IMR-90 (cell line): ENCODE results near the gene NR1H4. TPM values are rescaled to one million over a fixed set of nuclear protein-coding genes. Genes with fewer than 3 reads are reported as not detected.

Experiments
- ATAC-seq: fragments of 200-7000 bp; cut with Tn5 transposase; 2 replicates; pipeline ENCODE4 v1.9.1; 2020; ENCODE audit warnings: low read depth, mild to moderate bottlenecking, moderate library complexity
- BruUV-seq: library from RNA; stranded (reverse); fragments of 400-500 nt; replicated peaks from 2 replicates; lab custom pipeline; 2021; lab: Mats Ljungman, UMichigan
- CTCF ChIA-PET: fragments of 300-600 bp; formaldehyde crosslinking; extraction: SDS; loops from one replicate; lab custom pipeline; 2021; ENCODE audit warnings: antibody characterized with exemption; lab: Yijun Ruan, JAX
- POLR2A ChIA-PET: fragments of 300-600 bp; sonication (Branson Sonifier 250); formaldehyde crosslinking; loops from one replicate; lab custom pipeline; 2022; ENCODE audit warnings: antibody characterized with exemption; ENCODE audit not compliant: unreplicated experiment; lab: Charles Lee
- DNase-seq: peaks from one replicate; pipeline ENCODE4 v3.0.0; 2013
- H2AFZ ChIP-seq: replicated peaks from 2 replicates; pipeline ENCODE3; 2013; ENCODE audit warnings: low read length, mild to moderate bottlenecking; ENCODE audit not compliant: poor library complexity
- H2AK5ac ChIP-seq: 2 replicates; pipeline ENCODE4 v1.6.1; 2013; ENCODE audit warnings: low read depth, low read length, inconsistent platforms
- H2AK9ac ChIP-seq: replicated peaks from 2 replicates; pipeline ENCODE3; 2013; ENCODE audit warnings: mild to moderate bottlenecking, low read depth, low read length, moderate library complexity; ENCODE audit not compliant: poor library complexity
- H2BK120ac ChIP-seq: 2 replicates; pipeline ENCODE4 v1.6.1; 2013; ENCODE audit warnings: low read depth, low read length, inconsistent platforms
- H2BK15ac ChIP-seq: 3 replicates; pipeline ENCODE4 v1.6.1; 2013; ENCODE audit warnings: low read depth, low read length, inconsistent platforms
- H2BK20ac ChIP-seq: 2 replicates; pipeline ENCODE4 v1.6.1; 2013; ENCODE audit warnings: low read depth, mild to moderate bottlenecking, inconsistent platforms, low read length, moderate library complexity
- H2BK5ac ChIP-seq: 2 replicates; pipeline ENCODE4 v1.6.1; 2013; ENCODE audit warnings: mild to moderate bottlenecking, low read depth, low read length, inconsistent platforms; ENCODE audit not compliant: poor library complexity, severe bottlenecking
- H3K14ac ChIP-seq: replicated peaks from 2 replicates; pipeline ENCODE4 v1.6.1; 2013; ENCODE audit warnings: low read depth, low read length, inconsistent platforms
- H3K18ac ChIP-seq: 2 replicates; pipeline ENCODE4 v1.6.1; 2013; ENCODE audit warnings: low read depth, low read length, control low read depth
- H3K23ac ChIP-seq: 2 replicates; pipeline ENCODE4 v1.6.1; 2013; ENCODE audit warnings: low read depth, low read length, inconsistent platforms
- H3K27ac ChIP-seq: 2 replicates; pipeline ENCODE4 v1.5.1; 2013; ENCODE audit warnings: mild to moderate bottlenecking, control low read depth, low read length; ENCODE audit not compliant: insufficient read depth
- H3K27me3 ChIP-seq: 2 replicates; pipeline ENCODE4 v1.6.1; 2013; ENCODE audit warnings: low read length; ENCODE audit not compliant: control insufficient read depth, insufficient read depth
- H3K36me3 ChIP-seq: 2 replicates; pipeline ENCODE4 v1.6.1; 2013; ENCODE audit warnings: low read length, mixed read lengths; ENCODE audit not compliant: control insufficient read depth, insufficient read depth
- H3K4ac ChIP-seq: 2 replicates; pipeline ENCODE4 v1.6.1; 2013; ENCODE audit warnings: low read depth, low read length, inconsistent platforms
- H3K4me1 ChIP-seq: 2 replicates; pipeline ENCODE4 v1.6.1; 2013; ENCODE audit warnings: low read length, mixed read lengths; ENCODE audit not compliant: control insufficient read depth, insufficient read depth
- H3K4me2 ChIP-seq: 2 replicates; pipeline ENCODE4 v1.6.1; 2013; ENCODE audit warnings: low read depth, mild to moderate bottlenecking, control low read depth, low read length, moderate library complexity
- H3K4me3 ChIP-seq: 2 replicates; pipeline ENCODE4 v1.5.1; 2013; ENCODE audit warnings: low read depth, mild to moderate bottlenecking, control low read depth, low read length, moderate library complexity; ENCODE audit not compliant: insufficient read depth
- H3K56ac ChIP-seq: 2 replicates; pipeline ENCODE4 v1.6.1; 2013; ENCODE audit warnings: low read length, inconsistent platforms; ENCODE audit not compliant: insufficient read depth; ENCODE audit errors: extremely low read depth
- H3K79me1 ChIP-seq, 2 experiments: 2 replicates each; pipeline ENCODE4 v1.6.1; 2013; ENCODE audit warnings: low read length in 2 of 2, inconsistent platforms in 1 of 2, low read depth in 1 of 2
- H3K9ac ChIP-seq: 2 replicates; pipeline ENCODE4 v1.6.1; 2013; ENCODE audit warnings: low read depth, low read length, control low read depth
- H3K9me1 ChIP-seq: 2 replicates; pipeline ENCODE4 v1.6.1; 2013; ENCODE audit warnings: low read length, inconsistent platforms; ENCODE audit not compliant: insufficient read depth
- H3K9me3 ChIP-seq: 2 replicates; pipeline ENCODE4 v1.6.1; 2013; ENCODE audit warnings: low read length; ENCODE audit not compliant: control insufficient read depth, insufficient read depth
- H4K20me1 ChIP-seq: 2 replicates; pipeline ENCODE4 v1.6.1; 2013; ENCODE audit warnings: low read length, inconsistent platforms; ENCODE audit not compliant: insufficient read depth
- H4K5ac ChIP-seq: 2 replicates; pipeline ENCODE4 v1.6.1; 2013; ENCODE audit warnings: mild to moderate bottlenecking, low read depth, low read length, control low read depth
- H4K8ac ChIP-seq, 2 experiments: 2 replicates each; pipeline ENCODE4 v1.6.1; 2013; ENCODE audit warnings: low read depth in 2 of 2, low read length in 2 of 2, control low read depth in 1 of 2, inconsistent platforms in 1 of 2
- H4K91ac ChIP-seq: 2 replicates; pipeline ENCODE4 v1.6.1; 2013; ENCODE audit warnings: low read depth, low read length, inconsistent platforms; ENCODE audit not compliant: insufficient read depth
- CEBPB ChIP-seq: IDR thresholded peaks from 2 replicates; pipeline ENCODE4 v1.6.1; 2012; ENCODE audit warnings: low read depth, low read length, improper control_type of control experiment
- CHD1 ChIP-seq: IDR thresholded peaks from 2 replicates; pipeline ENCODE4 v1.6.1; 2012; ENCODE audit warnings: low read depth, low read length, improper control_type of control experiment
- RCOR1 ChIP-seq: IDR thresholded peaks from 2 replicates; pipeline ENCODE4 v1.6.1; 2012; ENCODE audit warnings: mild to moderate bottlenecking, low read length, improper control_type of control experiment; ENCODE audit not compliant: insufficient replicate concordance
- RFX5 ChIP-seq: IDR thresholded peaks from 2 replicates; pipeline ENCODE4 v1.8.0; 2012; ENCODE audit warnings: low read depth, mild to moderate bottlenecking, low read length, moderate library complexity
- WGBS, 2 experiments: methylation state at CpG; one replicate each; pipeline versions ENCODE4 v1.1.5 to v1.1.7; 2013; ENCODE audit warnings: missing lambda C conversion rate in 2 of 2; ENCODE audit not compliant: insufficient read length in 1 of 2; ENCODE audit errors: extremely low coverage in 2 of 2; 5-methylcytosine and 5-hydroxymethylcytosine counted together
- dilution Hi-C: fragments of 300-500 bp; cut with HindIII; formaldehyde crosslinking; loops from one replicate; pipeline ENCODE4 v1.14.3; 2018; ENCODE audit warnings: low sequenced_read_pairs; ENCODE audit not compliant: unreplicated experiment
- in situ Hi-C: fragments of 300-500 bp; cut with MboI; formaldehyde crosslinking; loops from 3 replicates; pipeline ENCODE4 v1.14.3; 2019; ENCODE audit warnings: low sequenced_read_pairs, inconsistent platforms, mixed read lengths
- intact Hi-C: fragments of 100-400 bp; cut with micrococcal nuclease; formaldehyde crosslinking; loops from 2 replicates; pipeline ENCODE4 v1.10.0; 2022
- polyA plus RNA-seq, 3 experiments: library from polyadenylated mRNA; depleted of rRNA; stranded (reverse); fragments of >200 nt; gene quantifications; 2 replicates each; pipeline ENCODE4 v1.2.3, GENCODE V29; 2012; ENCODE audit warnings: low replicate concordance in 1 of 3
- total RNA-seq: library from RNA; depleted of rRNA; stranded (reverse); fragments of >200 nt; gene quantifications from 2 replicates; pipeline ENCODE4 v1.2.3, GENCODE V29; 2012

The NR1H4 gene
- total and polyA plus RNA-seq, 2 of the 4 experiments (the other 2 are of a cell fraction): not detected

- no peak overlapping the region for H4K91ac ChIP-seq
- H3K79me1 ChIP-seq: no peaks in the 10 kb centered on the region
- H2BK5ac ChIP-seq: no peak overlapping the region
- DNase-seq (no peak), ATAC-seq (no peak)
- H3K27me3 ChIP-seq: no peaks in the 10 kb centered on the region; the same call in 1 of the 2 replicates
- no peak overlapping the region for H3K4me2 ChIP-seq
- H3K4me3 ChIP-seq: no peak overlapping the region
- intact Hi-C loops: no loop called here
- no peaks in the 10 kb centered on the region for H3K9me1 ChIP-seq
- H2AFZ ChIP-seq: no peak overlapping the region
- BruUV-seq: no TSS peak
- no peak overlapping the region for H2BK120ac ChIP-seq
- H3K18ac ChIP-seq: no peak overlapping the region
- dilution Hi-C loops: no loop called here
- H2BK15ac ChIP-seq: no peak overlapping the region
- CTCF ChIA-PET: no interaction called here
- no peak overlapping the region for H2AK9ac ChIP-seq
- no peak overlapping the region for H3K27ac ChIP-seq
- in situ Hi-C loops: no loop called here
- TF ChIP-seq RFX5 (no peak), CHD1 (no peak), RCOR1 (no peak), CEBPB (no peak)
- no peak overlapping the region for H2AK5ac ChIP-seq
- H4K8ac ChIP-seq: no peak overlapping the region
- no peak overlapping the region for H3K56ac ChIP-seq
- H4K5ac ChIP-seq: no peak overlapping the region
- H3K14ac ChIP-seq: no peak overlapping the region
- POLR2A ChIA-PET: no interaction called here
- no peak overlapping the region for H3K23ac ChIP-seq
- no peak overlapping the region for H2BK20ac ChIP-seq
- H3K4me1 ChIP-seq: no peaks in the 10 kb centered on the region
- no peaks in the 10 kb centered on the region for H3K9me3 ChIP-seq
- H3K9ac ChIP-seq: no peak overlapping the region
- no CpG with 5 or more reads among the region's 4 CpGs for WGBS, 2 experiments
- H4K20me1 ChIP-seq: no peaks in the 10 kb centered on the region
- H3K36me3 ChIP-seq: no peaks in the 10 kb centered on the region
- no peak overlapping the region for H3K4ac ChIP-seq
These were observed 28.6 kb upstream of the NR1H4 start for GRCh38 chr12:100445081-100445481.
